GM21723 (cell line): ENCODE results near the gene CDC23.
"Not testable (repeated sequence)": the region's sequence is repeated elsewhere in the genome, so short reads cannot be mapped to it uniquely, and the experiment has no call there.

Source experiments
- ATAC-seq: cut with Tn5 transposase; IDR thresholded peaks from one replicate; pipeline ENCODE4 v1.9.1; 2021; ENCODE audit warnings: mild to moderate bottlenecking, moderate library complexity; ENCODE audit not compliant: unreplicated experiment

The CDC23 gene

DNA sequence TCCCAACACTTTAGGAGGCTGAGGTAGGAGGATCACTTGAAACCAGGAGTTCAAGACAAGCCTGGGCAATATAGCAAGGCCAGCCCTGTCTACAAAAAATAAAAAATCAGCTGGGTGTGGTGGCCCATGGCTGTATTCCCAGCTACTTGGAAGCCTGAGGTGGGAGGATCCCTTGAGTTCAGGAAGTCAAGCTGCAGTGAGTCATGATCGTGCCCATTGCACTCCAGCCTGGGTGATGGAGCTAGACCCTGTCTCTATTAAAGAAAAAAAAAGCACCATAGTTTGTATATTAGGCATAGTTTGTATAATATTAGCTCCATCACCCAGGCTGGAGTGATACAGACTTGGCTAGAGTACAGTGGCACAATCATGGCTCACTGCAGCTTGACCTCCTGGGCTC is 64.3 kb downstream of the CDC23 start:
- no peak for ATAC-seq

DNA sequence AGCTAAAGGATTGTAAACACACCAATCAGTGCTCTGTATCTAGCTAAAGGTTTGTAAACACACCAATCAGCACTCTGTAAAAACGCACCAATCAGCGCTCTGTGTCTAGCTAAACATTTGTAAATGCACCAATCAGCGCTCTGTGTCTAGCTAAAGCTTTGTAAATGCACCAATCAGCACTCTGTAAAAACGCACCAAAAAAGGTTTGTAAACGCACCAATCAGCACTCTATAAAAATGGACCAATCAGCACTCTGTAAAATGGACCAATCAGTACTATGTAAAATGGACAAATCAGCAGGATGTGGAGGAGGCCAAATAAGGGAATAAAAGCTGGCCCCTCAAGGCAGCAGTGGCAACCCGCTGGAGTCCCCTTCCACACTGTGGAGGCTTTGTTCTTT is 69.5 kb downstream of the CDC23 start:
- not testable (repeated sequence) for ATAC-seq

DNA sequence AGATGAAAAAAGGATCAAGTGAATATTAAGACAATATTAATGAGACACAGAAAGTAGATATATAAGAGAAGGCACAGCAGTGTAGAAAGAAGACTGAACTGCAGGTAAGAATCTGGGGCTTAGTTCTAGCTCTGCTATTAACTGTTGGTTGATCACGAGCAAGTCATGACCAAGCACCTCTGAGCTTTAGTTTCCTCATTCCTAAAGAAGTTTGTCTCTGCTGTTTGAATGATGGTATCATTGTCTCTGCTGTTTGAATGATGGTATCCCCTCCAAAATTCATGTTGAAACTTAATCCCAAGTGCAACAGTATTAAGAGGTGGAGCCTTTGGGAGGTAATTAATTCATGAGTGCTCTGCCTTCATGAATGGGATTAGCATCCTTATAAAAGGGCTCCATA is 71.4 kb downstream of the CDC23 start:
- no peak for ATAC-seq

DNA sequence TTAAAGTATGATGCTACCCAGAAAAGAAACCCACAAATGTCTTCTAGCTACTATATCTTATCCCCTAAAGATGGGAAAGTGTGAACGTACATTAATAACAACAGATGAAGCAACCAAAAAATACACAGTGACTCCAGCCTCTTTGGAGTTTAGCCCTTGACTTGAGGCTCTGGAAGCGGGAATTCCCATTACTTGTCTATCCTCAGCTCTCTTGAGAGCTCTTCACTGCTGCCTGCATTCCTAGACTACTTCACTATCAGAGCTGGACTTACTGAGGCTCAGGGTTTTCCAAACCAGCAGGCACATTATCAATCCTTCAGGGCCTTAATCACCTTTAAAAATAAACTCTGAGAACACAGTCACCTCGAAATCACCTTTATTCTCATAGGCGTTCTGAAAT is 72.9 kb downstream of the CDC23 start:
- ATAC-seq: no peak

DNA sequence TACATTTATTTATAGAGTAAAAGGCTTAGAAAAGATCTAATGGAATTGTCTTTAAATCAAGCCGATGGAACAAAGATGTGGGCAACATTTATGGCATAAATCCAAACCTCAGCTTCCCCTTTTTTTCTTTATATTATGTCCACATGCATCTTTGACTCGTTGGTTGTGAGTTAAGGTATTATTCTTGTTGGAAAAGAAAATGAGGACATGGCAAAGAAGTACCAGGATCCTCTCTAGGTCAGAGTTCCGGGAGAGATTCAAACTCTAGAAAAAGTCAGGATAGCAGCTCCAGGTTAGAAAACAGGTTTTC is 73.4 kb downstream of the CDC23 start:
- no peak for ATAC-seq

DNA sequence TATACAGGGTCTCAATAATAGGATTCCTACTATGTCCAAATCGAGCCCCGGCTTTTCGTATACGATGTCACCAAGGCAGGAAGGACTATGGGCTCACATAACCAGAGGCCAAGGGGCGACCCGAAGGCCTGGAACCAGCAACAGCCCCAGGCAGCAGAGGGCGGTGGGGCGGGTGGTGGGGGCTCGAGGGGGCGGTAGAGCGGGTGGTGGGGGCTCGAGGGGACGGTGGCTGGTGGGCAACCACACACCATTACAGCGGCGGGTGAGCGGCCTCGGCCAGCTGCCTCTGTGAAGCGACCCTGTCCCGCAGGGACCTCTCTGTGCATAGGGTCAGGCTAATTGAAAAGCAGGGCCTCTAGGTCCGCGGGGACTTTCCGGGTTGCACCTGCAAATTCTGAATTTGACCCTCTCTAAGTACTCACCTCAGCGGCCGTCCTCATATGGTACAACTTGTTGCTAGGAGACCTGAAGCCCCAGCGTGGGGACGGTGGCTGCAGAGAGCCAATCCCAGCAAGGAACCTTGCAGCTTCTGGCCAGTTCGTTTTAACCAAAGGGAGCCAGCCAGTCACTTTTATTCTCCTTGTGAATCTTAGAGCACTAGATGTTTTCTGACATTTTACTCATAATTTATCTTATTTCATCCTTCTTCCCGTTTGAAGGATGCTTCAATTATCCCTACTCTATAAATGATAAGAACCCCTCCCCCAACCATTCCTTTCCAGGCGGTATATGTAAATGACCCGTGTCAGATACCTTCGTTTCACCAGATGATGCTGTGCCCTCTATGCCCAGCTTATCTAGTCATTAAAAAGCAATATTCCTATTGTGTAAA is 74.0 kb downstream of the CDC23 start, which contains the start of gene NME5:
Gene NME5, minus strand, starts transcription at position 480 of the 832 bp plus-strand sequence. CDS start 648 bp downstream, outside the sequence.
- no peak for ATAC-seq
